HepG2 (cell line): ENCODE results near the gene DENND4C. TPM values are rescaled to one million over a fixed set of nuclear protein-coding genes. Genes with fewer than 3 reads are reported as not detected.
A peak's percentile ranks its signal among the peaks of the same experiment; 100 is the strongest.

Experiments used
- LCORL ChIP-seq, 2 experiments: fragments of 450-650 bp in 1 of 2; sonication (generic) in 1 of 2; formaldehyde crosslinking in 1 of 2; IDR thresholded peaks; 2 replicates each; pipeline versions ENCODE4 v1.5.0 to v1.6.1; 2017 to 2020; ENCODE audit warnings: antibody characterized with exemption in 1 of 2, missing genetic modification reagents in 1 of 2
- MEF2D ChIP-seq: sonication (generic); formaldehyde crosslinking; IDR thresholded peaks from 2 replicates; pipeline ENCODE4 v1.5.1; 2020; ENCODE audit warnings: mild to moderate bottlenecking, missing genetic modification reagents
- NFYB ChIP-seq: sonication (generic); formaldehyde crosslinking; IDR thresholded peaks from 2 replicates; pipeline ENCODE4 v1.4.0; 2020; ENCODE audit warnings: missing genetic modification reagents
- SRSF1 ChIP-seq: fragments of 200-400 bp; formaldehyde crosslinking; optimal IDR thresholded peaks from 2 replicates; pipeline ENCODE3; 2017; ENCODE audit warnings: mild to moderate bottlenecking, low read depth, low read length, moderate library complexity
- TBL1XR1 ChIP-seq: fragments of 150-350 bp; IDR thresholded peaks from 2 replicates; pipeline ENCODE4 v1.6.1; 2014; ENCODE audit warnings: borderline replicate concordance, low read length; ENCODE audit not compliant: partially characterized antibody
- ZNF10 ChIP-seq: sonication (generic); formaldehyde crosslinking; IDR thresholded peaks from 2 replicates; pipeline ENCODE4 v1.4.0; 2020; ENCODE audit warnings: mild to moderate bottlenecking, low read depth, missing genetic modification reagents, borderline replicate concordance
- ZNF441 ChIP-seq: sonication (generic); formaldehyde crosslinking; IDR thresholded peaks from 2 replicates; pipeline ENCODE4 v1.7.0; 2021; ENCODE audit warnings: missing genetic modification reagents, borderline replicate concordance
- ZNF577 ChIP-seq: sonication (generic); formaldehyde crosslinking; IDR thresholded peaks from 2 replicates; pipeline ENCODE4 v1.4.0; 2020; ENCODE audit warnings: mild to moderate bottlenecking, low read depth, missing genetic modification reagents, borderline replicate concordance
- ZNF7 ChIP-seq: IDR thresholded peaks from 2 replicates; pipeline ENCODE4 v1.6.1; 2016; ENCODE audit warnings: missing biosample characterization, missing genetic modification reagents
- ZNF816 ChIP-seq: sonication (generic); formaldehyde crosslinking; IDR thresholded peaks from 2 replicates; pipeline ENCODE4 v1.8.0; 2022; ENCODE audit warnings: missing genetic modification reagents, mild to moderate bottlenecking, borderline replicate concordance
- polyA plus RNA-seq, 8 experiments: library from polyadenylated mRNA; depleted of rRNA in 3 of 8; stranded (reverse) in 7 of 8; unstranded in 1 of 8; fragments of >200 nt; fragmentation: Illumina TruSeq in 4 of 8; extraction: Trizol in 4 of 8; gene quantifications; 2 replicates each; pipeline versions ENCODE4 v1.2.1 to v1.2.3, GENCODE V29; 2011 to 2016; ENCODE audit warnings: low read depth in 4 of 8, missing spikeins in 1 of 8, mixed read lengths in 1 of 8; ENCODE audit not compliant: insufficient read depth in 1 of 8
- total RNA-seq, 5 experiments: library from RNA; depleted of rRNA; stranded (reverse); fragments of >200 nt; fragmentation: Illumina TruSeq; extraction: Trizol; gene quantifications; 2 replicates each; pipeline ENCODE4 v1.2.3, GENCODE V29; 2016; ENCODE audit warnings: low read depth in 1 of 5
- TF ChIP-seq, protein P1 (sequence below): sonication (generic); formaldehyde crosslinking; IDR thresholded peaks from 2 replicates; pipeline ENCODE4 v1.4.0; 2020; ENCODE audit warnings: missing genetic modification reagents
- TF ChIP-seq, protein P2 (sequence below): IDR thresholded peaks from 2 replicates; pipeline ENCODE4 v1.6.1; 2016
- TF ChIP-seq, protein P3 (sequence below): sonication (generic); formaldehyde crosslinking; IDR thresholded peaks from 2 replicates; pipeline ENCODE4 v1.8.1; 2023; ENCODE audit warnings: mild to moderate bottlenecking, missing genetic modification reagents
- TF ChIP-seq, protein P4 (sequence below): sonication (generic); formaldehyde crosslinking; IDR thresholded peaks from 2 replicates; pipeline ENCODE4 v1.4.0; 2020; ENCODE audit warnings: missing genetic modification reagents
- TF ChIP-seq, protein P5 (sequence below): IDR thresholded peaks from 2 replicates; pipeline ENCODE4 v1.6.1; 2016; ENCODE audit warnings: mild to moderate bottlenecking, missing biosample characterization, missing genetic modification reagents
- TF ChIP-seq, protein P6 (sequence below): sonication (generic); formaldehyde crosslinking; IDR thresholded peaks from 2 replicates; pipeline ENCODE4 v1.8.0; 2022; ENCODE audit warnings: mild to moderate bottlenecking, missing genetic modification reagents, moderate library complexity

Gene DENND4C
- total and polyA plus RNA-seq, 2 of the 13 experiments (the other 11 are each of a cell fraction or from before 2014, with no cell fraction given) = 19.1 to 27.2 TPM

DNA sequence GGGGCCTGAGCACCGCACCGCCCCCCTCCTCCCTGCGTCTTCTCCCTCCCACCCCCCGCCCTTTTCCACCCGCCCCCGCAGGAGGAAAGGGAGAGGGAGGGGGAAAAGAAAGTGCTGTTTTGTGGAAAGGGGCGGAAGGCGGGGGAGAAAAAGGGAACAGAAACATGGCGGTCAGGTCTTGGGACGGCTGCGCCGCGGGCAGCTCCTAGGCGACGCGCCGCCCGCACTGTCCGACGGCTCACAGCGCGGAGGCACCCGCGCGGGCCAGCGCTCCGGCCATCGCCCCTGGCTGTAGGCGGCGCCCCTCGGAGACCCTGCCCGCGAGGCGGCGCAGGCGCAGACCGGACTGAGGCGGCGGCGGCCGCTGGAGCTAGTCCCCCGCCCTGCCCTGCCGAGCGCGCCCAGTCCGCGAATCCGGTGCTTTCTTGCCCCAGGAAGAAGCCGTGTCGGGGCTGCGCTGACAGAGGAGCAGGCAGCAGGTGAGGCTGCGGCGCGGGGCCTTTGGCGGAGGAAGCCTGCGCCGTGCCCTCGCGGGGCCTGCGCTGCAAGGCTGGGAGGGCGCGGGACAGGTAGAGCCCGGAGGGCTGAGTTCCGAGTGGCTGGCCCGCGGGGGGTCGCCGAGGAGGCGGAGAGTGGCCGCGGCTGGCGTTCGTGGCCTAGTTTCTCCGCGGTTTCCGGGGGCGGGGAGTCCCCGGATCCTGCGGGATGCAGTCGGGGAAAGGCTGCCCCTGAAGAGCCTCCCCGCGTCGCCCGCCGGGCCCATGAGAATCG, at the start of gene DENND4C (continued):
- TF ChIP-seq, protein P1, sequence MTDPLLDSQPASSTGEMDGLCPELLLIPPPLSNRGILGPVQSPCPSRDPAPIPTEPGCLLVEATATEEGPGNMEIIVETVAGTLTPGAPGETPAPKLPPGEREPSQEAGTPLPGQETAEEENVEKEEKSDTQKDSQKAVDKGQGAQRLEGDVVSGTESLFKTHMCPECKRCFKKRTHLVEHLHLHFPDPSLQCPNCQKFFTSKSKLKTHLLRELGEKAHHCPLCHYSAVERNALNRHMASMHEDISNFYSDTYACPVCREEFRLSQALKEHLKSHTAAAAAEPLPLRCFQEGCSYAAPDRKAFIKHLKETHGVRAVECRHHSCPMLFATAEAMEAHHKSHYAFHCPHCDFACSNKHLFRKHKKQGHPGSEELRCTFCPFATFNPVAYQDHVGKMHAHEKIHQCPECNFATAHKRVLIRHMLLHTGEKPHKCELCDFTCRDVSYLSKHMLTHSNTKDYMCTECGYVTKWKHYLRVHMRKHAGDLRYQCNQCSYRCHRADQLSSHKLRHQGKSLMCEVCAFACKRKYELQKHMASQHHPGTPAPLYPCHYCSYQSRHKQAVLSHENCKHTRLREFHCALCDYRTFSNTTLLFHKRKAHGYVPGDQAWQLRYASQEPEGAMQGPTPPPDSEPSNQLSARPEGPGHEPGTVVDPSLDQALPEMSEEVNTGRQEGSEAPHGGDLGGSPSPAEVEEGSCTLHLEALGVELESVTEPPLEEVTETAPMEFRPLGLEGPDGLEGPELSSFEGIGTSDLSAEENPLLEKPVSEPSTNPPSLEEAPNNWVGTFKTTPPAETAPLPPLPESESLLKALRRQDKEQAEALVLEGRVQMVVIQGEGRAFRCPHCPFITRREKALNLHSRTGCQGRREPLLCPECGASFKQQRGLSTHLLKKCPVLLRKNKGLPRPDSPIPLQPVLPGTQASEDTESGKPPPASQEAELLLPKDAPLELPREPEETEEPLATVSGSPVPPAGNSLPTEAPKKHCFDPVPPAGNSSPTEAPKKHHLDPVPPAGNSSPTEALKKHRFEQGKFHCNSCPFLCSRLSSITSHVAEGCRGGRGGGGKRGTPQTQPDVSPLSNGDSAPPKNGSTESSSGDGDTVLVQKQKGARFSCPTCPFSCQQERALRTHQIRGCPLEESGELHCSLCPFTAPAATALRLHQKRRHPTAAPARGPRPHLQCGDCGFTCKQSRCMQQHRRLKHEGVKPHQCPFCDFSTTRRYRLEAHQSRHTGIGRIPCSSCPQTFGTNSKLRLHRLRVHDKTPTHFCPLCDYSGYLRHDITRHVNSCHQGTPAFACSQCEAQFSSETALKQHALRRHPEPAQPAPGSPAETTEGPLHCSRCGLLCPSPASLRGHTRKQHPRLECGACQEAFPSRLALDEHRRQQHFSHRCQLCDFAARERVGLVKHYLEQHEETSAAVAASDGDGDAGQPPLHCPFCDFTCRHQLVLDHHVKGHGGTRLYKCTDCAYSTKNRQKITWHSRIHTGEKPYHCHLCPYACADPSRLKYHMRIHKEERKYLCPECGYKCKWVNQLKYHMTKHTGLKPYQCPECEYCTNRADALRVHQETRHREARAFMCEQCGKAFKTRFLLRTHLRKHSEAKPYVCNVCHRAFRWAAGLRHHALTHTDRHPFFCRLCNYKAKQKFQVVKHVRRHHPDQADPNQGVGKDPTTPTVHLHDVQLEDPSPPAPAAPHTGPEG = peak; percentile 54; the same call in 1 of the 2 replicates
- TF ChIP-seq MEF2D (CRISPR knock-in tag) (peak; percentile 24; the same call in 1 of the 2 replicates), ZNF577 (CRISPR knock-in tag) (no peak), ZNF816 (CRISPR knock-in tag) (no peak), ZNF10 (no peak), ZNF441 (CRISPR knock-in tag) (peak; percentile 96), SRSF1 (no peak), NFYB (CRISPR knock-in tag) (no peak), TBL1XR1 (no peak), ZNF7 (CRISPR knock-in tag) (no peak), LCORL (IDR thresholded peaks at IDR 0.05) (no peak), LCORL (CRISPR knock-in tag; IDR thresholded peaks at IDR 0.05) (peak; percentile 12; the same call in 1 of the 2 replicates)
- TF ChIP-seq, protein P2, sequence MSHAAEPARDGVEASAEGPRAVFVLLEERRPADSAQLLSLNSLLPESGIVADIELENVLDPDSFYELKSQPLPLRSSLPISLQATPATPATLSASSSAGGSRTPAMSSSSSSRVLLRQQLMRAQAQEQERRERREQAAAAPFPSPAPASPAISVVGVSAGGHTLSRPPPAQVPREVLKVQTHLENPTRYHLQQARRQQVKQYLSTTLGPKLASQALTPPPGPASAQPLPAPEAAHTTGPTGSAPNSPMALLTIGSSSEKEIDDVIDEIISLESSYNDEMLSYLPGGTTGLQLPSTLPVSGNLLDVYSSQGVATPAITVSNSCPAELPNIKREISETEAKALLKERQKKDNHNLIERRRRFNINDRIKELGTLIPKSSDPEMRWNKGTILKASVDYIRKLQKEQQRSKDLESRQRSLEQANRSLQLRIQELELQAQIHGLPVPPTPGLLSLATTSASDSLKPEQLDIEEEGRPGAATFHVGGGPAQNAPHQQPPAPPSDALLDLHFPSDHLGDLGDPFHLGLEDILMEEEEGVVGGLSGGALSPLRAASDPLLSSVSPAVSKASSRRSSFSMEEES (CRISPR knock-in tag) = no peak
- TF ChIP-seq, protein P3, sequence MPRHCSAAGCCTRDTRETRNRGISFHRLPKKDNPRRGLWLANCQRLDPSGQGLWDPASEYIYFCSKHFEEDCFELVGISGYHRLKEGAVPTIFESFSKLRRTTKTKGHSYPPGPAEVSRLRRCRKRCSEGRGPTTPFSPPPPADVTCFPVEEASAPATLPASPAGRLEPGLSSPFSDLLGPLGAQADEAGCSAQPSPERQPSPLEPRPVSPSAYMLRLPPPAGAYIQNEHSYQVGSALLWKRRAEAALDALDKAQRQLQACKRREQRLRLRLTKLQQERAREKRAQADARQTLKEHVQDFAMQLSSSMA = 0 out of 2 replicates have a peak, but pooled peaks have one; percentile 15
- TF ChIP-seq, protein P4, sequence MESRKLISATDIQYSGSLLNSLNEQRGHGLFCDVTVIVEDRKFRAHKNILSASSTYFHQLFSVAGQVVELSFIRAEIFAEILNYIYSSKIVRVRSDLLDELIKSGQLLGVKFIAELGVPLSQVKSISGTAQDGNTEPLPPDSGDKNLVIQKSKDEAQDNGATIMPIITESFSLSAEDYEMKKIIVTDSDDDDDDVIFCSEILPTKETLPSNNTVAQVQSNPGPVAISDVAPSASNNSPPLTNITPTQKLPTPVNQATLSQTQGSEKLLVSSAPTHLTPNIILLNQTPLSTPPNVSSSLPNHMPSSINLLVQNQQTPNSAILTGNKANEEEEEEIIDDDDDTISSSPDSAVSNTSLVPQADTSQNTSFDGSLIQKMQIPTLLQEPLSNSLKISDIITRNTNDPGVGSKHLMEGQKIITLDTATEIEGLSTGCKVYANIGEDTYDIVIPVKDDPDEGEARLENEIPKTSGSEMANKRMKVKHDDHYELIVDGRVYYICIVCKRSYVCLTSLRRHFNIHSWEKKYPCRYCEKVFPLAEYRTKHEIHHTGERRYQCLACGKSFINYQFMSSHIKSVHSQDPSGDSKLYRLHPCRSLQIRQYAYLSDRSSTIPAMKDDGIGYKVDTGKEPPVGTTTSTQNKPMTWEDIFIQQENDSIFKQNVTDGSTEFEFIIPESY (CRISPR knock-in tag) = no peak
- TF ChIP-seq, protein P5, sequence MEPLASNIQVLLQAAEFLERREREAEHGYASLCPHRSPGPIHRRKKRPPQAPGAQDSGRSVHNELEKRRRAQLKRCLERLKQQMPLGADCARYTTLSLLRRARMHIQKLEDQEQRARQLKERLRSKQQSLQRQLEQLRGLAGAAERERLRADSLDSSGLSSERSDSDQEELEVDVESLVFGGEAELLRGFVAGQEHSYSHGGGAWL (CRISPR knock-in tag) = peak; percentile 71
- TF ChIP-seq, protein P6, sequence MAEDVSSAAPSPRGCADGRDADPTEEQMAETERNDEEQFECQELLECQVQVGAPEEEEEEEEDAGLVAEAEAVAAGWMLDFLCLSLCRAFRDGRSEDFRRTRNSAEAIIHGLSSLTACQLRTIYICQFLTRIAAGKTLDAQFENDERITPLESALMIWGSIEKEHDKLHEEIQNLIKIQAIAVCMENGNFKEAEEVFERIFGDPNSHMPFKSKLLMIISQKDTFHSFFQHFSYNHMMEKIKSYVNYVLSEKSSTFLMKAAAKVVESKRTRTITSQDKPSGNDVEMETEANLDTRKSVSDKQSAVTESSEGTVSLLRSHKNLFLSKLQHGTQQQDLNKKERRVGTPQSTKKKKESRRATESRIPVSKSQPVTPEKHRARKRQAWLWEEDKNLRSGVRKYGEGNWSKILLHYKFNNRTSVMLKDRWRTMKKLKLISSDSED = no peak
